HG02763 (cell line): Measurements from ENCODE around the gene VAPA.

ENCODE experiments used
- ATAC-seq: cut with Tn5 transposase; IDR thresholded peaks from one replicate; pipeline ENCODE4 v1.9.1; 2021; ENCODE audit warnings: mild to moderate bottlenecking, moderate library complexity; ENCODE audit not compliant: unreplicated experiment

The VAPA gene

GRCh38 chr18:9994701-9995235 is 81.0 kb downstream of the VAPA start:
- no peak for ATAC-seq

GRCh38 chr18:9995631-9996030 is 81.8 kb downstream of the VAPA start:
- no peak for ATAC-seq

DNA sequence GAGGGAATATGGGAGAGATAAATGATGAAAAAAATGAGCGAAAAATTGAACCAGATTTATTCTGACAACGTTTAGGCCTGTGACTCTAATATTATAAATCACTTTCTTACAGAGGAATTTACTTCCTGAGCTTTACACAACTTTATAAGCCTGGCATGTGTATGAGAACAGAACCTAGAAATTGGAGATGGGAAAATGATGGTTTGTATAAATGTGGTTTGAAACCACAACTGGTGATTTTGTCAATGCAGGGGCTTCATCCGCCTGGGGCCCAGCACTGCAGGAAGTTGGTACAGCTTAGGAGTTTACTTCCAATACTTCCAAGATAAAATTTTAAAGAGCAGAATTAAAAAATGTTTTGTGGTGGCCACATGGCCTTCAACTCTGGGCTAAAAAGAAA is 82.3 kb downstream of the VAPA start:
- no peak for ATAC-seq

GRCh38 chr18:9997711-9998110 is 83.9 kb downstream of the VAPA start:
- no peak for ATAC-seq

- ATAC-seq, result no peak
Measured at GRCh38 chr18:9998330-9998729, 84.5 kb downstream of the VAPA start.

GRCh38 chr18:10002280-10002679 is 88.5 kb downstream of the VAPA start:
- ATAC-seq, result no peak

DNA sequence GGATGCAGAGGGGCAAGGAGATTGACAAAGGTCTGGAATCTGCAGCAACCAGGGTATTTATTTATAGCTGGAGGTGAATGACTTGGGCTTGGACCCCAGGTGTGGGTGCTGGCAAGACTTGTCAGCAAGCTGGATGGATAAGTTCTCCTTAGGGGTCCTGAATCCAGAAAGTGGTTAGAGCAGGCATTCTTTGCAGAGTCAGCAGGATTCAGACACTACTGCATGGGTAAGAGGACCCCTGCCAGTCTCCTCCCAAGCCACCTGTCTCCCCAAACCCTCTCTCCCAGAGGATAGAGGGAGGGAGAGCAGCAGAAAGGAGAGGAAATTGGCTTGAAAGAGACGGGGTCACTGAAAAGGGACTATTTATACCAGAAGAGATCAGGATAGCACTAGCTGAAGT is 89.5 kb downstream of the VAPA start:
- ATAC-seq, result no peak

GRCh38 chr18:10003866-10004265 is 90.0 kb downstream of the VAPA start:
- ATAC-seq, result no peak

- no peak for ATAC-seq
Measured at GRCh38 chr18:10006311-10006893, 92.6 kb downstream of the VAPA start.

DNA sequence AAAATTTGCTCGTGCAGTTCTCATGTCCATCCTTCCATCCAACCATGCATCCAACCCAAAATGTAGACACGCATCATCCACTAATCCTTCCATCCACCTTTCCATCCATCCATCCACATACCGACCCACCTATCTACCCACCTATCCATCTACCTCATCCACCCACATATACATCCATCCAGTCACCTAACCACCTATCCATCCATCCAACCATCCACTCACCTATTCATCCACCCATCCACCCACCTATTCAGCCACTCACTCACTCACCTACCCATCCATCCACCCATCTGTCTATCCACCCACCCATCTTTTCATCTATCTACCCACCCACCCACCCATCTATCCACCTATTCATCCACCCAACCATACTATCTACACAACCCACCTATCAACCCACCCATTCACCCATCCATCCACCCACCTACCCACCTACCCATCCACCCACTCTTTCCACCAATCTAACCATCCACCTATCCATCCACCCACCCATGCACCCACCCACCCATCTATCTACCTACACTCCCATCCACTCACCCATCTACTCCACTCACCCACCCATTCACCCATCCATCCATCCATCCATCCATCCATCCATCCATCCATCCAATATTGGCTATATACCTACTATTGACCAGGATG is 94.3 kb downstream of the VAPA start:
- ATAC-seq, result no peak
